ENCODE data around the gene BBX. TPM values are rescaled to one million over a fixed set of nuclear protein-coding genes. Genes with fewer than 3 reads are reported as not detected.

BBX gene
- total and polyA plus RNA-seq, 2 of the 4 experiments (the other 2 are of a cell fraction), result 13.6 to 107 TPM

- DNase-seq, result peak; percentile 47
- POLR2A ChIA-PET (ENCODE audit: unreplicated experiment), result no interaction called here
Observed at GRCh38 chr3:107674371-107674770, 151.6 kb downstream of the BBX start.

More at GRCh38 chr3:107674371-107674770, 151.6 kb downstream of the BBX start:
- no CpG with 5 or more reads among the region's 7 CpGs for WGBS, 2 experiments (ENCODE audit: extremely low coverage in 2 of 2, insufficient read length in 1 of 2)
- intact Hi-C loops (cut with micrococcal nuclease), result no loop called here
- no peaks in the 10 kb centered on the region for H3K9me3 ChIP-seq (ENCODE audit: control insufficient read depth, insufficient read depth, low read length)
- no peak overlapping the region for H3K27ac ChIP-seq (ENCODE audit: insufficient read depth, low read length)
- H3K9me1 ChIP-seq (ENCODE audit: insufficient read depth, low read length), result no peaks in the 10 kb centered on the region
- H3K18ac ChIP-seq (ENCODE audit: low read depth, low read length), result no peak overlapping the region
- no TSS peak for BruUV-seq (replicated peaks)
- H4K20me1 ChIP-seq (ENCODE audit: insufficient read depth, low read length), result no peaks in the 10 kb centered on the region
- H3K36me3 ChIP-seq (ENCODE audit: control insufficient read depth, insufficient read depth, low read length), result no peaks in the 10 kb centered on the region
- H3K79me1 ChIP-seq (ENCODE audit: low read depth in 1 of 2, low read length in 2 of 2), result no peaks in the 10 kb centered on the region; a peak in 1 of 4 replicates
- H2AK5ac ChIP-seq (ENCODE audit: low read depth, low read length), result no peak overlapping the region
- no peak overlapping the region for H4K5ac ChIP-seq (ENCODE audit: low read depth, low read length)
- H2BK5ac ChIP-seq (ENCODE audit: low read depth, low read length, poor library complexity, severe bottlenecking), result no peak overlapping the region
- dilution Hi-C loops (cut with HindIII; ENCODE audit: low sequenced_read_pairs, unreplicated experiment), result no loop called here
- CTCF ChIA-PET, result no interaction called here
- no peak overlapping the region for H2BK120ac ChIP-seq (ENCODE audit: low read depth, low read length)
- H3K27me3 ChIP-seq (ENCODE audit: control insufficient read depth, insufficient read depth, low read length), result no peaks in the 10 kb centered on the region
- H3K4ac ChIP-seq (ENCODE audit: low read depth, low read length), result no peak overlapping the region
- H4K91ac ChIP-seq (ENCODE audit: insufficient read depth, low read depth, low read length), result no peak overlapping the region
- no peak overlapping the region for H4K8ac ChIP-seq (ENCODE audit: low read depth in 2 of 2, low read length in 2 of 2)
- no peak overlapping the region for H3K4me2 ChIP-seq (ENCODE audit: low read depth, low read length)
- H2AFZ ChIP-seq (replicated peaks; ENCODE audit: low read length, poor library complexity), result no peak overlapping the region
- H3K56ac ChIP-seq (ENCODE audit: extremely low read depth, insufficient read depth, low read length), result no peak overlapping the region
- H3K23ac ChIP-seq (ENCODE audit: low read depth, low read length), result no peak overlapping the region
- no peaks in the 10 kb centered on the region for H3K4me1 ChIP-seq (ENCODE audit: control insufficient read depth, insufficient read depth, low read length)
- no peak overlapping the region for H2BK15ac ChIP-seq (ENCODE audit: low read depth, low read length)
- no peak overlapping the region for H2AK9ac ChIP-seq (replicated peaks; ENCODE audit: low read depth, low read length, poor library complexity)
- ATAC-seq (ENCODE audit: low read depth), result no peak
- in situ Hi-C loops (cut with MboI; ENCODE audit: low sequenced_read_pairs), result loop anchor here (10.0 kb wide), 1 partner anchor 810 kb away; no protein-coding TSS in a partner anchor
- no peak overlapping the region for H2BK20ac ChIP-seq (ENCODE audit: low read depth, low read length)
- TF ChIP-seq CEBPB (IDR thresholded peaks at IDR 0.05; ENCODE audit: low read depth, low read length) (no peak), FOS (IDR thresholded peaks at IDR 0.05; ENCODE audit: low read depth, low read length) (no peak), RCOR1 (IDR thresholded peaks at IDR 0.05; ENCODE audit: insufficient replicate concordance, low read length) (no peak), NFE2L2 (IDR thresholded peaks at IDR 0.05; ENCODE audit: low read depth, low read length) (no peak), RAD21 (IDR thresholded peaks at IDR 0.05; ENCODE audit: low read length) (no peak), CTCF (conservative IDR thresholded peaks at IDR 0.05; ENCODE audit: low read depth, low read length) (no peak), BHLHE40 (IDR thresholded peaks at IDR 0.05; ENCODE audit: low read depth, low read length) (no peak), MXI1 (IDR thresholded peaks at IDR 0.05; ENCODE audit: borderline replicate concordance, low read depth, low read length) (no peak), MAZ (IDR thresholded peaks at IDR 0.05; ENCODE audit: borderline replicate concordance, low read depth, low read length) (no peak), ELK1 (IDR thresholded peaks at IDR 0.05; ENCODE audit: borderline replicate concordance, low read depth, low read length) (no peak), USF2 (IDR thresholded peaks at IDR 0.05; ENCODE audit: low read depth, low read length) (no peak), MAFK (IDR thresholded peaks at IDR 0.05; ENCODE audit: low read depth, low read length) (no peak), SMC3 (IDR thresholded peaks at IDR 0.05; ENCODE audit: low read depth, low read length) (no peak), CHD1 (IDR thresholded peaks at IDR 0.05; ENCODE audit: low read depth, low read length) (no peak), RFX5 (IDR thresholded peaks at IDR 0.05; ENCODE audit: low read depth, low read length) (no peak)
- H3K14ac ChIP-seq (replicated peaks; ENCODE audit: low read depth, low read length), result no peak overlapping the region
- H3K4me3 ChIP-seq (ENCODE audit: insufficient read depth, low read depth, low read length), result no peak overlapping the region
- no peak overlapping the region for H3K9ac ChIP-seq (ENCODE audit: low read depth, low read length)

All from IMR-90 (cell line).